Pons (tissue), 1 donor: ENCODE results near the gene RDH14.
A peak's percentile ranks its signal among the peaks of the same experiment; 100 is the strongest.

Experiments used
- DNase-seq: peaks from one replicate; pipeline ENCODE4 v3.0.0-alpha.2; 2016; ENCODE audit warnings: low spot score

RDH14 gene

DNA sequence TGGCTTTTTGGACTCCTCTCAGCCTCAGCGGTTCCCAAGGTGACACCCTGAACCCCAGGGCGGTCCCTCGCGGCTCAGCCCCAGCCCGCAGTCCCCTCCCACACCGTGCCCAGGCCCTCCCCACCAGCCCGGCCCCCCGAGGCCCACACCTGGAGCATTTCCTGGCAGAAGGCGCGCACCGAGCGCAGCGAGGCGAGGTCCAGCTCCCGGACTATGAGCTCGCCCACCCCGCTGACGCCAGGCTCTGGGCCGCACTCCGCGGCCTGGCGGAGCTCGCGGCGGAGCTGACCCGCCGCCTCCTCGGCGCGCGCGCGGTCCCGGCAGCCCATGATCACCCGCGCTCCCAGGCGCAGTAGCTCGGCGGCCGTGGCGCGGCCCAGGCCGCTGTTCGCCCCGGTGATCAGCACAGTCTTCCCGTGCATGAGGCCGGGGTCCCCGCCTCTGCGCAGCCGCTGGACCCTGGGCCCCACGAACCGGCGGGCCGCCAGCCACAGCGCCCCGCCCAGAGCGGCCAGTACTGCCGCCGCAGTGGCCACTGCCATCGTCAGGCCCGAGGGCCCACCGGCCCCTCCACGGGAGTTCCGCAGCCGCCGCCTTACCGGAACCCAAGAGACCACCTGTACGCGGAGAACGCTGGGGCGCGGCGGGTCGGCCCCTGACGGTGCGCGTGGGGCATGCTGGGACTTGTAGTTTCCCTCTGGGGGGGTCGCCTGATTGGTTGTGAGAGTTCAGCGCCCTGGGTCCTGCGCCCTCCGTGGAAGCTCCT is at the start of gene RDH14:
Gene RDH14 (minus strand): TSS at position 623 of the 766 bp plus-strand sequence. CDS start 81 bp downstream, at position 542.
- DNase-seq, result peak; percentile 91

- no peak for DNase-seq
Measured at GRCh38 chr2:18610090-18610489, 49.6 kb upstream of the RDH14 start.

DNA sequence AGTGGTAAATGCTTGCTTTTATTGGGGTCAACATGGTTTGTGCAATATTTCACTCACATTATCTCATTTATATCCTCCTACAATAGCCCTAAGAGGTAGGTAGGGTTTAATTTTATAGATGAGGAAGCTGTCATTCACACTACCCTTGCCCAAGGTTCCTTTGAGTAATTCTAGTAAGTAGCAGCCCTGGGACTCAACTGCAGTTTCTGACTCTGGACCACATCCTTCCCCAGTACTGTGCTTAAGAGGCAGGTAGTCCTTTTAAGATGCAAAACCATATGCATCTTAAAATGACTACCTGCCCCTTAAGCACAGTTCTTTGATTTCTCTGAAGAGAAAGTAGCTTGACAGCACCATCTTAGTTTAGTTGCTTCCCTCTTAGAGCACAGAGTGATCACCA is 44.7 kb upstream of the RDH14 start:
- DNase-seq, result no peak

GRCh38 chr2:18604531-18604885 is 44.1 kb upstream of the RDH14 start:
- no peak for DNase-seq

GRCh38 chr2:18603854-18604530 is 43.5 kb upstream of the RDH14 start:
- DNase-seq, result no peak

DNA sequence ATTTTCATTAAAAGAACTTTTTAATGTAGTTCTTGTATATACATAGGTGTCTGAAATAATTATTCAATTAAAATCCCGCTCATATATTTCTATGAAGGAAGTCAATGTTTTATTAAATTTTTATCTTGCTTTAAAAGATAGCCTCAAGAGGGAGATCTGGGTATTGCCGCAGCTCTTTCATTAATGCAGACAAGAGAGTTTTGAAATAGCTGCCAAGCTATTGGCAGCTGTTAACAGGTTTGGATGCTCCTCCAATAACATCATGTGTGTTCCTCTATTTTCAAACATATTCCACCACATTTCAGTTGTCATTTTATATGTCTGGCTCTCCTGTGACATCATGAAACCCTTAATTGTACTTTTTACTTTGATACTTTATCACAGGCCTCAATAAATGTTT is 41.8 kb upstream of the RDH14 start:
- no peak for DNase-seq

GRCh38 chr2:18600255-18600613 is 39.8 kb upstream of the RDH14 start:
- no peak for DNase-seq

- DNase-seq, result no peak
Measured at GRCh38 chr2:18599509-18600254, 39.2 kb upstream of the RDH14 start.

DNA sequence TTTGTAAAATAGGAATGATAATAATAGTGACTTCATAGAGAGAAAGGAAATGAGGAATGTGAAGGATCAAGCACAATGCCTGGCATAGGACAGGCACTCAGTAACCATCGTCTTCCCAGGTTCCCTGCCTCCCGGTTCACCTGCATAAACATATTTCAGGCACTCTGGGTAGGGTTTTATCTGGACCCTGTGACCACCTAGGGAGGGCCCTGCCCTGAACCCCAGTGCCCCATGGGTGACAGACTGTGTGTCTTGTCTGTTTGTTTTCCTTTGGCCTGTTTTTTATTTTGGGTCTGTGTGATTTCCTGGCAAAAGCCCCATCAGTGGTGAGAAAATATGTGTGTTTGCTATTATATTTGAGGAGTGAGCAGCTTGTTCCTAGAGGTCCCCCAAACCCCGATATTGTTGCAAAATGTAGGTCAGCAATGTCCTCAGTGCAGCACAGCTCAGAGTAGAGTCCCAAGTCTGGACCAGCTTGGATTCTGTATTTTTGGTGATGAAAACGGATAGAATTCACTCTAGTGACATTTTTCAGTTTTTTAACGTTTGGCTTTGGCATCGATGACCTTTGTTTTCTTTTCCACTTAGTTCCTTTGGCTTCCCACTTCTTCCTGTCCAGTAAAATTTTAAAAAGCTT is 38.5 kb upstream of the RDH14 start:
- no peak for DNase-seq

- no peak for DNase-seq
Measured at GRCh38 chr2:18597618-18598017, 37.2 kb upstream of the RDH14 start.

- no peak for DNase-seq
Measured at GRCh38 chr2:18596993-18597392, 36.5 kb upstream of the RDH14 start.

DNA sequence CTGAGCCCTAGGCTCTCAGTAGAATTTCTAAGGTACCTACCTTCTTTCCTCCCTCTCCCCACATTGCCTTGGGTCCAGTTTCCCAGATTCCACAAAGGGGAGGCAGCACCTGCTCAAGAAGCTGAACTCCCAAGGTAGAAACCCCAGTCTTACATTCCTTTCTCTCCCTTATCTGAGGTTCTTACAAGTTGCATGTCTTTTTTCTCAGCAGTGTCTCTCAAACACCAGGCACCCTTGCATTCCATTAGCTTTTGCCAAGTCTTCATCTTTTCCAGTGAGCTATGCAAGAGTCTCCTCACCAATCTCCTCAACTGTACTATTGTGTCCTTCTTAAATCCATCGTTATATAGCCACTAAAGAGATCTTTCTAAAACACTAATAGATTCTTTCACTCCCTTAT is 33.0 kb upstream of the RDH14 start:
- DNase-seq, result no peak

GRCh38 chr2:18592372-18592771 is 31.9 kb upstream of the RDH14 start:
- no peak for DNase-seq

DNA sequence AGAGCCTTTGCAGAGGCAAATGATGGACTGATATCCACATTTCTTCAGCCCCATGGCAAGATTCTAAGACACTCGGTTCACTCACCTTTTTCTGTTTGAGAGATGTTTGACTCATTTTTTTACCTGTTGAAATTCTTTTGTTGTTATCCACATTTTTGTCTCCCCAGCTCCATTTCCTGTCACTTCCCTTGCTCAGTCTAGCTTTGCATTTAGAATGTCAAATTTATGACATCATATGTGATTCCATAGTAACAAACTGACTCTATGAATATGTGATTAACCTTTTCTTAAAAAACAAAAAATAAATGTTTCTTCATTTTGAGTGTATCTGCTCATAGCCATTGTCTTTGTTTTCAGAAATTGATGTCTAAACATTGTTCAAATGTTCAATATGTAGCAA is 28.9 kb upstream of the RDH14 start, which contains the start of gene NT5C1B:
Gene NT5C1B (minus strand): TSS at position 216 of the 400 bp plus-strand sequence. CDS start 101 bp downstream, at position 115.
- no peak for DNase-seq

- no peak for DNase-seq
Measured at GRCh38 chr2:18588802-18589201, 28.3 kb upstream of the RDH14 start.

DNA sequence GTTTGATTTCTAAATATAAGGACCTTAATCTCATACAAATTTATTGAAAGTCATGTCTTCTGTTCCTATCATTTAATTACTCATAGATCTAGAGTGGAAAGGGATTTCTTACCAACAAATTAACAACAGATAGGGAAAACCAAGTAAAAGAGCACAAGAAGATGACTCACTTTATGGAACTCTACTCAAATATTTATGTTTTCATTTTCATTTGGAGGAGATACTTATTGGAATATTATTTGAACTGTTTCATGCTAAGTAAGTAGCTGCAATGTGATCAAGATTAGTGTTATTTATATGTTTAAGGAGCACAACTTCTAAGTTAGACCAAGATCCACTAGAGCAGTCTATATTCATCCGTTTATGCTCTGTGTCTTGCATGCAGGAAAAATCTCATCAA is 27.6 kb upstream of the RDH14 start:
- DNase-seq, result no peak

- DNase-seq, result no peak
Measured at GRCh38 chr2:18585526-18585925, 25.1 kb upstream of the RDH14 start.

DNA sequence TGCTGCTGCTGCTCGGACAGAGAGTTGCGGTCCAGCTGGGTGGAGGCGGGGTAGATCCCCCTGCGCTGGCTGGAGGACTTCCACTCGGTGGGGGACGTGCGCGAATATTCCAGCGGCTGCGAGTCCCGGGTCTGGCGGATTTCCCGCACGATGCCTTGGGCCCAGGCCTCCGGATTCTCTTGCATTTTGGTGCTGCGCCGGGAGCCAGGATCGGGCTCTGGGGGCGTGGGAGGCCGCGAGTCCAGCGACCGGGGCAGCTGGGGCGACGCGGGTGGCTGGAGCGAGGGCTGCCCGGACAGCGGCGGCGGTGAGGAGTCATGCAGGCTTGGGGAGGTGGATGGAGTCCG is 24.1 kb upstream of the RDH14 start:
- DNase-seq, result no peak

DNA sequence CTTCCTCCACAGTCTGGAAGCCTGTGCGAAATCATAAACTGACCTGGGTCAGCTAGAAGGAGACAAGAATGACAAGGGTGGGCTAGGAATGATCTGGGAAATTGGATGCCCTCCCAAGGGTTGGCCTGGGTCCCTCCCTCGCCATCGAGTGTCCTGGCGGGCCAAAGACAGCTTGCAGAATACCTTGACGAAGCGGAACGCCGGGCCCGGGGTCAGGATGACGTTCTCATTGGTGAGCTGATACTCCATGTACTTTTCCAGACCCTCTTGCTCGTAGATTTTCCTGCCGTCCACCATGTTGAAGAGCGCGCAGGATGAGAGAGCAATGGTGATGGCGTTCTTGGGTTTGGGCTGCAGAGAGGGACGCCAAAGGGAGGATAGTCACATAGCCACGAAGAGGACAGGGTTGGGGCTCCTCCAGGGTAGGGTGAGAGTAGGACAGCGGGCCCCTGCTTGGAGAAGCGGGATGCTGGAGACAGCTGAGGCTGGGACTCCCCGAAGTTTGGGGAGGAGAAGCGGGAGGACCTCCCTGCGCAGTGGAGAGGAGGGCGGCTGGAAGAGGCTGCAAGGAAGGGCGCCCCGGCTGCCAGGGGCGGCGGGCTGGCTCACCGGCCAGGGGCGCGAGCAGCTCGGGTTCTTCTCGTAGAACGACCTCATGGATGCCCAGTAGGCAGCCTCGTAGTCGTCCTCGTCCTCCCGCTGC is 23.6 kb upstream of the RDH14 start:
- DNase-seq, result no peak

GRCh38 chr2:18580606-18581005 is 20.2 kb upstream of the RDH14 start:
- no peak for DNase-seq

DNA sequence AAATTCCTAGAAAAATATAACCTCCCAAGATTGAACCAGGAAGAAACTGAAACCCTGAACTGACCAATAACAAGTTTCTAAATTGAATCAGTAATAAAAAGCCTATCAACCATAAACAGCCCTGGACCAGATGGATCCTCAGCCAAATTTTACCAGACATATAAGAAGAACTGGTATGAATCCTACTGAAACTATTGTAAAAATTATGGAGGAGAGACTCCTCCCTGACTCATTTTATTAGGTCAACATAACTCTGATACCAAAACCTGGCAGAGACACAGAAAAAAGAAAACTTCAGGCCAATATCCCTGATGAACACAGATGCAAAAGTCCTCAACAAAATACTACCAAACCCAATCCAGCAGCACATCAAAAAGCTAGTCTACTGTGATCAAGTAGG is 17.6 kb upstream of the RDH14 start:
- no peak for DNase-seq

GRCh38 chr2:18566145-18566769 is 5.8 kb upstream of the RDH14 start:
- no peak for DNase-seq
